ENCODE data around the gene GNB1. TPM values are rescaled to one million over a fixed set of nuclear protein-coding genes. Genes with fewer than 3 reads are reported as not detected.

Gene GNB1
- total and polyA plus RNA-seq, 9 of the 15 experiments (the other 6 are each of a cell fraction or from before 2014, with no cell fraction given): 34.3 to 388 (median 114) TPM

GRCh38 chr1:1875932-1876331 is 15.0 kb downstream of the GNB1 start:
- peaks cover 68% of the 10 kb centered on the region for H3K36me3 ChIP-seq (ENCODE audit: control insufficient read depth, insufficient read depth, low read length)
- no peak overlapping the region for H2AFZ ChIP-seq (ENCODE audit: low read depth, low read length)
- H3K4me1 ChIP-seq (replicated peaks in 1 of 2; ENCODE audit: control insufficient read depth in 2 of 2, insufficient read depth in 2 of 2, low read length in 2 of 2): peaks cover 11 to 19% of the 10 kb centered on the region in 2 experiments; a peak in 4 of 5 replicates
- peaks cover 21% of the 10 kb centered on the region for H3K9me1 ChIP-seq (ENCODE audit: control insufficient read depth, insufficient read depth, low read length)
- H3K4me3 ChIP-seq: no peak overlapping the region
- 93% methylated on average over 1 of the region's 1 CpG for WGBS (ENCODE audit: insufficient coverage, low coverage, missing lambda C conversion rate)
- no peak for ATAC-seq
- TF ChIP-seq MYBL2 (IDR thresholded peaks at IDR 0.05; ENCODE audit: low read depth): no peak
- no peak for TF ChIP-seq MYBL2 (CRISPR knock-in tag; IDR thresholded peaks at IDR 0.05; ENCODE audit: borderline replicate concordance)
- no peak for TF ChIP-seq RFX7 (CRISPR knock-in tag; IDR thresholded peaks at IDR 0.05)
- TF ChIP-seq ZC3H11A (IDR thresholded peaks at IDR 0.05; ENCODE audit: low read depth, low read length): no peak
- TF ChIP-seq ETV5 (CRISPR knock-in tag; IDR thresholded peaks at IDR 0.05; ENCODE audit: low read depth): no peak
- no peak for TF ChIP-seq TCF3 (CRISPR knock-in tag; IDR thresholded peaks at IDR 0.05)
- no peak for TF ChIP-seq ZNF121 (CRISPR knock-in tag; conservative IDR thresholded peaks at IDR 0.05)
- no peak for TF ChIP-seq ZNF695 (CRISPR knock-in tag; IDR thresholded peaks at IDR 0.05)
- no peak for TF ChIP-seq KAT2B (IDR thresholded peaks at IDR 0.05; ENCODE audit: low read depth, low read length)
- TF ChIP-seq ZNF280B (CRISPR knock-in tag; IDR thresholded peaks at IDR 0.05): no peak
- no peak for TF ChIP-seq CXXC5 (CRISPR knock-in tag; IDR thresholded peaks at IDR 0.05)
- no peak for TF ChIP-seq ZNF76 (CRISPR knock-in tag; IDR thresholded peaks at IDR 0.05; ENCODE audit: borderline replicate concordance)
- no peak for TF ChIP-seq RBFOX2 (IDR thresholded peaks at IDR 0.05; ENCODE audit: low read depth, low read length)
- no peak overlapping the region for H3K4me2 ChIP-seq (ENCODE audit: insufficient read depth, low read length)
- H3K9ac ChIP-seq (ENCODE audit: insufficient read depth in 1 of 2, low read depth in 2 of 2, low read length in 2 of 2): no peak overlapping the region
- in situ Hi-C loops (cut with MboI) (no loop called here), intact Hi-C loops (cut with micrococcal nuclease) (no loop called here)
- peaks cover 95% of the 10 kb centered on the region for H3K79me2 ChIP-seq (ENCODE audit: control insufficient read depth, insufficient read depth, low read length)
- POLR2A ChIA-PET: interaction anchor here (0.9 to 1.6 kb wide), 4 partner anchors 9 to 17 kb away, joined by 3 to 5 read pairs (median 4); no protein-coding TSS in a partner anchor
- DNase-seq (ENCODE audit: extremely low read depth in 1 of 4, low spot score in 3 of 4): no peak
- H3K9me3 ChIP-seq (replicated peaks; ENCODE audit: control insufficient read depth, insufficient read depth, low read depth, low read length): no peaks in the 10 kb centered on the region
- FAIRE-seq: no peak
- H3K27me3 ChIP-seq (ENCODE audit: control insufficient read depth in 2 of 2, insufficient read depth in 2 of 2, low read length in 2 of 2): no peaks in the 10 kb centered on the region
- peaks cover 54% of the 10 kb centered on the region for H4K20me1 ChIP-seq (replicated peaks; ENCODE audit: control insufficient read depth, insufficient read depth, low read length)
- no peak overlapping the region for H3K27ac ChIP-seq (ENCODE audit: extremely low read depth, low read depth, low read length)
- BruUV-seq (replicated peaks): no TSS peak
- CTCF ChIA-PET (ENCODE audit: low intra/inter-chr PET ratio): no interaction called here
